PC-3 (cell line): ENCODE data around the gene HTR4.

Experiments used
- EZH2 ChIP-seq: fragments of 300-600 bp; sonication (generic); IDR thresholded peaks from one replicate; pipeline ENCODE4 v1.6.1; 2017; ENCODE audit warnings: antibody characterized with exemption, mild to moderate bottlenecking, low read length; ENCODE audit not compliant: unreplicated experiment
- TF ChIP-seq, protein P1 (sequence below): fragments of 300-600 bp; sonication (generic); conservative IDR thresholded peaks from 2 replicates; pipeline ENCODE4 v1.5.1; 2017; ENCODE audit warnings: antibody characterized with exemption, low read depth, mild to moderate bottlenecking, low read length

DNA sequence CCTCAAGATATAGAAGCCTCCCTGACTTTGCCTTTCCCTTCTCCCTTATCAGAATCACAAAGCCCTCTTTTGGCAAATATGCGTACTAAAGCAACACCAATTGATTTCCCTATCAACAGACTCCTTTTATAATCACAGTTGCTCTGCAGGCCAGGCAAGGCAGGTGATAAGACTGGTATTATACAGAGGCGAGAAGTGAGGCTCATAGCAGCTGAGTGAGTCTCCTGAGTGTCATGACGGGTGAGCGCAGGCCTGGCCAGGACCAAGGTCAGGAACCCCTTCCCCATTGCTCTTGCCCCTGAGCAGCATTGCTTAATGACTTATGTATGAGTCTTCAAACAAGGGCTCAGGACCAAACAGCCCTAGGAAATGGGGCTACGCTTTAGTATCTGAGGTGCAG lies 199.8 kb downstream of the HTR4 start:
- TF ChIP-seq, protein P1, sequence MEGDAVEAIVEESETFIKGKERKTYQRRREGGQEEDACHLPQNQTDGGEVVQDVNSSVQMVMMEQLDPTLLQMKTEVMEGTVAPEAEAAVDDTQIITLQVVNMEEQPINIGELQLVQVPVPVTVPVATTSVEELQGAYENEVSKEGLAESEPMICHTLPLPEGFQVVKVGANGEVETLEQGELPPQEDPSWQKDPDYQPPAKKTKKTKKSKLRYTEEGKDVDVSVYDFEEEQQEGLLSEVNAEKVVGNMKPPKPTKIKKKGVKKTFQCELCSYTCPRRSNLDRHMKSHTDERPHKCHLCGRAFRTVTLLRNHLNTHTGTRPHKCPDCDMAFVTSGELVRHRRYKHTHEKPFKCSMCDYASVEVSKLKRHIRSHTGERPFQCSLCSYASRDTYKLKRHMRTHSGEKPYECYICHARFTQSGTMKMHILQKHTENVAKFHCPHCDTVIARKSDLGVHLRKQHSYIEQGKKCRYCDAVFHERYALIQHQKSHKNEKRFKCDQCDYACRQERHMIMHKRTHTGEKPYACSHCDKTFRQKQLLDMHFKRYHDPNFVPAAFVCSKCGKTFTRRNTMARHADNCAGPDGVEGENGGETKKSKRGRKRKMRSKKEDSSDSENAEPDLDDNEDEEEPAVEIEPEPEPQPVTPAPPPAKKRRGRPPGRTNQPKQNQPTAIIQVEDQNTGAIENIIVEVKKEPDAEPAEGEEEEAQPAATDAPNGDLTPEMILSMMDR: no peak
- TF ChIP-seq EZH2: no peak
